HG03095 (cell line): Measurements from ENCODE around the gene WRNIP1.
A peak's percentile ranks its signal among the peaks of the same experiment; 100 is the strongest.
"Not testable (repeated sequence)": the region's sequence is repeated elsewhere in the genome, so short reads cannot be mapped to it uniquely, and the experiment has no call there.

ENCODE experiments used
- ATAC-seq: cut with Tn5 transposase; IDR thresholded peaks from one replicate; pipeline ENCODE4 v1.9.1; 2021; ENCODE audit warnings: moderate library complexity; ENCODE audit not compliant: unreplicated experiment

The WRNIP1 gene

DNA sequence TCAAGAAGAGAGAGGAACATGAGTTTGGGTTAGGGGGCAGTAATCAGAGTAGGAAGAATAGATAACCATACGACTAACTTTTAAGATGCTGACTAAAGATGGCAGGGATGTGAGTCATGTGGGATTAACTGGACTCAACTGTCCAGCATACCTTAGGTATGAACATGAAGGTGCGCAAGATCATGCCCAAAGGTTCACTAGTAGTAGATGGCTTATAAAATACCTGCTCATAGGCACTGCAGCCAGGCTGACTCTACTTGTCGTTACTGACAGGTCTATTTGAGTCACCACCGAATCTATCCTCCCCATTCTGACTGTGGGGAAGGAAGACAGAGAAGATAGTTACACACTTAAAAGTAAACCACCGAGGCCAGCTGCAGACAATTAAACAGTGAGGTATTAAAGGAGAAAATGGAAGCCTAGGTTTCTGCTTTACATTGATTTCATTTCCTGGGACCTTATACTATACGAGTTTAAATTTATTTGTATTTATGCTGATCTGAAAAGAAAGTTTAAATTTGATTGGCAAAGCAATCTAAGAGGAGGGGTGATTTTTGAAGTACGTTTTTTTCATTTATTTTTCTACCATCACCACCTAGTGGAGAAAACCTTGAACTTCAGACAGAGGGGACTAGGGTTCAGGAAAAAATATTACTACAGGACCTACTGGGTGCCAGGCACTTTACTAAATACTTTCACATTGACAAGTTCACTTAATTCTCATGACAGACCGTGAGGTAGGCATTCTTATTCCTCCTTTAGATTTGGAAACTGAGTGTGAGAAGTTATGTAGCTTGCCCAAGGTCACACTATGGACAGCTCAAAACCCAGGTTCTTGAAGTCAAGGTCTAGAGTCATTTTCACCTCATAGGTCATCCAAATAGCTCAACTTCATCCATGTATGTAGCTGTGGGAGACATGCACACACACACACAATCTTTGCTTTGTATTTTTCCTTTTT, 4.0 kb upstream of the WRNIP1 start:
- ATAC-seq, result no peak

DNA sequence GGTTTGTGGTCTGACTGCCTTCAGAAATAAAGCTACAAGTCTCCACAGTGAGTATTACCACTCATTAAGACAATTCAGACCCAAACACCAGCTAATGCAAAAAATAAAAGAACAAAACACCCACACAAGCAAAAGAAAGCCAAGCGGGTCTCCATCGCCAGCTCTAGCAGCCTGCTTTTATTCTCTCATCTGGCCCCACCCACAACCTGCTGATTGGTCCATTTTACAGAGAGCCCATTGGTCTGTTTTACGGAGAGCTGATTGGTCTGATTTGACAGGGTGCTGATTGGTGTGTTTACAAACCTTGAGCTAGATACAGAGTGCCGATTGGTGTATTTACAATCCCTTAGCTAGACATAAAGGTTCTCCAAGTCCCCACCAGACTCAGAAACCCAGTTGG, 2.3 kb upstream of the WRNIP1 start:
- ATAC-seq, result not testable (repeated sequence)

DNA sequence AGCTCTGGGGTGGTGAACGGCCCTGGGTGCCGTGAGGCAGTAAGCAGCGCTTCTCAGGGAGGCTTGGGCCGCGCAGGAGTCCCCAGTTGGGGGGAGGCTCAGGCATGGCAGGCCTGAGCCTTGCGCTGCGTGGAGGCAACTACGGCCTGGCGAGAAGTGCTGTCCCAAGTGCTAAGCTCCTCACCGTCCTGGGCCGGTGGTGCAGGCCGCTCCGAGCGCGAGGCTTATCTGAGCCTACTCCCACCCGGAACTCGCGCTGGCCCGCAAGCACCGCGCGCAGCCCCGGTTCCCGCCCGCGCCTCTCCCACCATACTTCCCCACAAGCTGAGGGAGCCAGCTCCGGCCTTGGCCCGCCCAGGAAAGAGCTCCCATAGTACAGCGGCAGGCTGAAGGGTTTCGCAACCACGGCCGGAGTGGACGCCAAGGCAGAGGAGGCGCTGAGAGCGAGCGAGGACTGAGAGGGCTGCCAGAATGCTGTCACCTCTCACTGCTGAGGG, 1.8 kb upstream of the WRNIP1 start:
- no peak for ATAC-seq

DNA sequence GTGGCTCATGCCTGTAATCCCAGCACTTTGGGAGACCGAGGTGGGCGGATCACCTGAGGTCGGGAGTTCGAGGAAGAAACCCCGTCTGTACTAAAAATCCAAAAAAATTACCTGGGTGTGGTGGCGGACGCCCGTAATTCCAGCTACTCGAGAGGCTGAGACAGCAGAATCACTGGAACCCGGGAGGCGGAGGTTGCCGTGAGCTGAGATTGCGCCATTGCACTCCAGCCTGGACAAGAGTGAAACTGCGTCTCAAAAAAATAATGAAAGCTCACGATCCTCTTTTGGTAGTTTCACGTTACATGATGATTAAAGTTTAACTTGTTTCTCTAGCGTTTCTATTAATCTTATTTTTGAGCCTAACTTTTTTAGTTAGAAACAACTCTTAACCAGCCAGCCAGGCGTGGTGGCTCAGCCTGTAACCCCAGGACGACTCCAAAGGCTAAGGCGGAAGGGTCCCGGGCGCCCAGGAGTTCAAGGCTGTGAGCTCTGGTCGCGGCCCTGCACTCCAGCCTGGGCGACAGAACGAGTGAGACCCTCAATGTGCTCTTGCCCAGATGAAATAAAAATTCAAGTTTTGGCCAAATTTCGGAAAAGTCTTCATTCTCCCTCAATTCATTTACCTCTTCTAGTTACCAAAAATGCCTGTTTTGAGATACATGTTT, 1.2 kb upstream of the WRNIP1 start:
- ATAC-seq, result no peak

DNA sequence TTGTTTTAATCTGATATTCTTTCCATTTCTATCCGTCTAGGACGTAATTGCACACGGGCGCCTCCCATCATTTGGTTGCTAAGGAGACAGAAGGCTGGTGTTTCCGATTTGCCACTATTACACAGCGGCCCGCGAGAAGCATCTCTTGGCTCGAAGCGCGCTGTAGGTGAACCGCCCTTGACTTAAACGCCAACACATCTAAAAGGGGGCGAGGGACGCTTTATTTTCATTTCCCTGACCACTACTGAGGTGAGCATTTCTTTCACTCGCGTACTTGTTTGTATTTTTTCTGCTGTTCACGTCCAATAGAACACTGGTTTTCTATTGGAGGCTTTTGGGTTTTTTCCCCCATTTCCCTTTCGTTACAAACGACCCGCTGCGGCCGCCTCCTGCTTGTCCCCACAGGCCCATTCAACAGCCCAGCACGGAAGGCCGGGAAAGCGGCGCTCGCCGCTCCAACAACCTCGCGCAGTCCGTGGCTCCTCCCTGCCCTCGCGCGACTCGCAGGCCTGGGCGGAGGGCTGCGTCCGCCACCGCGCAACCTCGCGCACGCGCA, 505 bp upstream of the WRNIP1 start:
- peak; percentile 49 for ATAC-seq

DNA sequence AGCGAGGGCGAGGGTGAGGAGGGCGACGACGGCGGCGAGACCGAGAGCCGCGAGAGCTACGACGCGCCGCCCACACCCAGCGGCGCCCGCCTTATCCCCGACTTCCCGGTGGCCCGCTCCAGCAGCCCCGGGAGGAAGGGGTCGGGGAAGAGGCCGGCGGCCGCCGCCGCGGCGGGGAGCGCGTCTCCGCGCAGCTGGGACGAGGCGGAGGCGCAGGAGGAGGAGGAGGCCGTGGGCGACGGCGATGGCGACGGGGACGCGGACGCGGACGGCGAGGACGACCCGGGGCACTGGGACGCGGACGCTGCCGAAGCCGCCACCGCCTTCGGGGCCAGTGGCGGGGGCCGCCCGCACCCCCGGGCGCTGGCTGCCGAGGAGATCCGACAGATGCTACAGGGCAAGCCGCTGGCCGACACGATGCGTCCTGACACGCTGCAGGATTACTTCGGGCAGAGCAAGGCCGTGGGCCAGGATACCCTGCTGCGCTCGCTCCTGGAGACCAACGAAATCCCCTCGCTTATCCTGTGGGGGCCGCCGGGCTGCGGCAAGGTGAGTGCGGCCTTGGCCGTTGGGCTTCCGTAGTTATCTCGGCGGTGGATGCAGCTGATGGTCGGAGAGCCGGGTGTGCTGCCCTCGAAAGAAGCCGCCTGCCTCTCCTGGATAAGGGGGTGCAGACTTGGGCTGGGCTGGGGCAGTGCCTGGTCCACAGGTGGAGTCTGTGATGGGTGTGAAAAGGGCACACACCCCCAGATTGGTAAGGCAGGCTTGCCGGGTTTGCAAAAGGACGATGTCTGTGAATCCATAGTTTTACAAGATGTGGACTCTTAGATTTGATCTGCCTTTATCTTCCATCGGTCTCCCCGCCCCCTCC, 938 bp downstream of the WRNIP1 start:
- peak; percentile 6 for ATAC-seq

DNA sequence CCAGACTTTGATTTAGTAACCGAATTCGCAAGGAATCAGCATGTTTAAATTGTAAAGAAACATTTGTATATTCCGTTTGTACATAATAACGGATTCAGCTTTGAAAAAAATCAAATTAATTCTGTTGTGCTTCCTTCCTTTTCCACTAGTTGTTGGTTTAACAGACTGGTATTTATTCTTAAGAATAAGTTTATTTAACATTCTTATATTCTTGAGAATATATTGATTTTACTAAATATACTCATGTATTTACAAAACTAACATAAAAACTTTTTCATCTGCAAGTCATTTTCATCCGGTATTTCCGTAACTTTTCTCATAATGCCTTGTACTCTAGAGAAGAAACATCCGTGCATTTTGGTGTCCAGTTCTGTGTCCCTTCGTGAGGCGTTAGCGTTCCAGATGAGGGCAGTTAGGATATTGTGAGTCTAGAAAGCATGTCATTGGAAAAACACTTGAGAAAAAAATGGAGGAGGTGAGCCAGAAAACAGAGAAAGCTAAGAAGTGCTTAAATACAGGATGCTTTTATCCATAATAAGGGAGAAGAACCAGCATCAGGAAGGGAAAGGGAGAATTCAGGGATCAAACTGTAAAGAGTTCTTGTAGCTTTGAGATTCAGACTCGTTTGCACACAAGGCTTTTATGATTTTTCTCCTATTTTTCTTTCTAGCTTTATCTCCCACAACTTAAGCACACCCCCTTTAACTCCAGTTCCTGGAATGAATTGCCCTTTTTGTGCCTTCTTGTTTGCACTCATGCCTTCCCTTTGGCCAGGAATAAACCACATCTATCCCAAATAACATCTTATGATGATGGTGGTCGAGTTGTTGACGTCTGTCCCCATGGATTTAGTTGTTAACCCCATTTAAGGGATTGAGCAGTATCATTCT, 1.8 kb downstream of the WRNIP1 start:
- ATAC-seq, result no peak

DNA sequence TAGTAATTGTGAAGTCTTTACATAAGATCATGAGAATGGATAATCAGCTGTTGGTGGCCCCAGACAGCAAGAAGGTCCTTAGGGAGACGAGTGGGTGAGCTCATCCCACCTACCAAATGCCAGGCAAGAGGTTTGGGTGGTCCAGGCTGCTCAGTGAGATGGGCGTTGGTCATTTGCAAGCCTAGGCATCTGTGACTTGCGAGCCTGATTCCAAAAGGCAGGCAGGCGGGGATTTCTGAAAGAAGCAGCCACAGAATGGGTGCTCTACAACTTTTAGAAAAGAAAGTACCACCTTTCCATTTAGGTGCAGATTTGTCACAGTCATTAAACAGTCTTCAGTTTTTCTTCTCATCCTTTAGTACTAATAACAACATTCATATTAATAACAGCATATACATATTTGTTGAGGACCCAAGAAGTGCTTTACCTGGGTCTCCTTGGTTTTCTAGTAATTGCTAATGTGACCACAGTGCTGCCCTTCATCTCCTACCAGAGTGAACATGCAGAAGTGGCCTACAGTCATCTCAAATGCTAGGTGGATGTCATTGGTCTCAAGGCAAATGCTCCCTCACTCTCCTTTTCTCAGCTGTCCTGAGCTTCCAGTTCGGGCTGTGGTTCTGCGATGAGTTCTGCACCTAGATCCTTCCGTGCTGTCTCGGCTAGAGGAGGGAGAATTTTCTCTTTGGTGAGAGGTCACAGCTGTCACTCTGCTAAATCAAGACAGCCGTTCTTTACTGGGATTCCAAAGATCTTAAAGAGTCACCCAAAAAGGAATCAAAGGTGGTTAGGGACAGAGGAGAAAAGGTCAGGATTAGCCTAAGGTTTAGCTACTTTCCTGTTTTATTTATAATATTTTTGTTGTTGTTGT, 2.7 kb downstream of the WRNIP1 start:
- no peak for ATAC-seq

DNA sequence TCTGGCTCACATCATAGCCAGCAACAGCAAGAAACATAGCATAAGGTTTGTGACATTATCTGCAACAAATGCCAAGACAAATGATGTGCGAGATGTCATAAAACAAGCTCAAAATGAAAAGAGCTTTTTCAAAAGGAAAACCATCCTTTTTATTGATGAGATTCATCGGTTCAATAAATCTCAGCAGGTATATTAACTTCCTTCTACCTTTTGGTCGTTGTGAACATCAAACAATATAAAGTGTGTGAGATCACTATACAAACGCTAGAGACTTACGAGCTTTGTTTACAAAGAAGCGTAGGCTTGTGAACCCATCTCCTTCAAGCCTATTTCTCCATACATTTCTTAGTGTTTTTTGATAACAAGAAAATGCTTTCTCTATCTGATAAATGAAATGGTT, 3.5 kb downstream of the WRNIP1 start:
- ATAC-seq, result no peak

DNA sequence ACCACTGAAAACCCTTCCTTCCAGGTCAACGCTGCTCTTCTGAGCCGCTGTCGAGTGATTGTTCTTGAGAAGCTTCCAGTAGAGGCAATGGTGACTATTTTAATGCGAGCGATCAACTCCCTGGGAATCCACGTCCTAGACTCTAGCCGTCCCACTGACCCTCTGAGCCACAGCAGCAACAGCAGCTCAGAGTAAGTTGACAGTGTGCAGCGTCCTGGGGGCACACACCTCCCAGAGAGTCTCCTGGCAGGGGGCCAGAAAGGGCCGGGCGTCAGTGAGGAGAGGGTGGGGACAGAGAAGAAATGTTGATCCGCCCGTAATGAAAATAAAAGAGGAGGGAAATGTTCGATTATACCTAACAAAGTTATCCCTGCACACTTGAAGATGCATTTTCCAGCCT, 5.0 kb downstream of the WRNIP1 start:
- ATAC-seq, result no peak

DNA sequence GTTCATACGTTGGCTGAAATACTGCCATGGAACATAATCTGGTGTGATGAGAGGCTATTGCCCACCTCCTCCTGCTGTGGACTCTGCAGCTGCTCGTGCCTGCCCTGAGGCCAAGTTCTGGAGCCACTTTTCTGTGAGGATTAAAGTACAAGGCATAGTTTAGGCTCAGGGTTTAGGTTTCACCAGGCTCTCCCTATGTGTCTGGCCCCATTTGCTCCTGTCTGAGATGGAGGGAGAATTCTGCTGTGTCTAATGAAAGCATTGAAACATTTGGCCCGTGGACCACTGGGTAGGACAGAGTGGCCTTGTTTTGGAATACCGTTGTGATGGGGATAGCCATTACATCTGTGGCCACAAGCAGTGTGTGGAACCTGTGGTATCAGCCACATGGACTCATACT, 5.9 kb downstream of the WRNIP1 start:
- no peak for ATAC-seq

DNA sequence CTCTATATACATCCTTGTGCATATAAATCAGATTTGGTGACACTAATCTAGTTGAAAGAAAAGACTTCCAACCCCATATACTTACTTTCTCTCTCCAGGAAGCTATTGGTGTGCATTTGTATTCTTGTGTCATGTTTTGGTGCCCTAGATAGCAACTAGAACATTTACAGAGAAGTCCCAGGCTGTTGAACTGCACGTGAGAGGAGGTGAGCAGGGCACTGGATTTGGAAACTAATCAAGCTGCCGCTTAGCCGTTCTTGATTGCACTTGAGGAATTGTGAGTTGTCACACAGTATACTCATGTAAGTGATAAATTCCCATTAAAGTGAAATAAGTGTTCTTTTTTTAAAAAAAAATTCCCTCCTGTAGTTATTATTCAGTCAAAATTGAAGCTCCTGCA, 7.6 kb downstream of the WRNIP1 start:
- no peak for ATAC-seq

DNA sequence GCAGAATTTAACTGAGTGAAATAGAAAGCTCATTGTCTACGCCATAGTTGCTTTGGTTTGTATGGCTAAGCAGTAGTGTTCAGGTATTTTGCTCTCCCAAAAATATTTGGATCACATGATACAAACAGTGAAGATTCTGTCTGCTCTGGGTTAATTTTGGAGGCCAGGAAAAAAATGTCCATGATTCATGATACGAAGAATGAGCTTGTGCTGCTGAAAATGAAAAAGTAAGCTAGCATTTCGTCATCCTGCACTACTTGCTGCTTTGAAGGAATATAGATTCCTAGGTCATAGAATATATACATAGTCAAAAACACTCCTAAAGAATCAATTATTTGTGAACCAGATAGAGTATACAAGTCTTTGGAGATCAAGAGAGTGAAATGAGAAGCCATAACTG, 8.3 kb downstream of the WRNIP1 start:
- ATAC-seq, result no peak

DNA sequence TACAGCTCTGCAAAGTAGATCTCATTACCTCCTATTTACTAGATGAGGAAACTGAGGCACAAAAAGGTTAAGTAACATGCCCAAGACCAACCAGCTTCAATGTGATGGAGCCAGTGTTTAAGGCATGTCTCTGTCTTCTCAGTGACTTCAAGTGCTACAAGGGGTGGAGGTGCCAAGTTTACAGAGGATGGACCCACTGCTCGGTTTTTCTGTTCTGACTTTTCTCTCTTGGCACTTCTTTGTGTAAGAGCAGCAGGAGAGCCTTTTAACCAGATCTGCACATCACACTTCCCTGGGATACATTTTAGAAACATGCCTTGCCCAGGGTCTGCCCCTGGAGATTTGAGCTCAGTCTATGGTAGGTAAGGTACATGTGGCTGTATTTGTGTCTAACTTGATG, 9.8 kb downstream of the WRNIP1 start:
- ATAC-seq, result no peak

DNA sequence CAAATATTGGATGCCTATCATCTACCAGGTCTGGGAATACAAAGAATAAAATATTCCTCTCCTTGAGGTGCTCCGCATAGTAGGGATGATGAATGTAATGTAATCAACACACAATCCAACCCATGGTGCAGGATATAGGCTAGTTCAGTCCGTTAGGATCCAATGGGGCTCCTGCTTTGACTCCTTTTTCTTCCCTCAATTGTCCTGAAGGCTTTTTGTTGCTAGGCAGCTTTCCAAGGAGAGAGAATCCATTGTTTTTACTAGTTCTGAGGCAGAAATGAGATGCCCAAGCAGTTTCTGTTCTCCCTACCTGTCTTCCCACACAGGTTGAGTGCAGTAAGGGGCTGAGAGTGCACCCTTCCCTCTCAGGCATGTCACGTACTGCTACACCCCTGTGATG, 12.1 kb downstream of the WRNIP1 start:
- no peak for ATAC-seq

DNA sequence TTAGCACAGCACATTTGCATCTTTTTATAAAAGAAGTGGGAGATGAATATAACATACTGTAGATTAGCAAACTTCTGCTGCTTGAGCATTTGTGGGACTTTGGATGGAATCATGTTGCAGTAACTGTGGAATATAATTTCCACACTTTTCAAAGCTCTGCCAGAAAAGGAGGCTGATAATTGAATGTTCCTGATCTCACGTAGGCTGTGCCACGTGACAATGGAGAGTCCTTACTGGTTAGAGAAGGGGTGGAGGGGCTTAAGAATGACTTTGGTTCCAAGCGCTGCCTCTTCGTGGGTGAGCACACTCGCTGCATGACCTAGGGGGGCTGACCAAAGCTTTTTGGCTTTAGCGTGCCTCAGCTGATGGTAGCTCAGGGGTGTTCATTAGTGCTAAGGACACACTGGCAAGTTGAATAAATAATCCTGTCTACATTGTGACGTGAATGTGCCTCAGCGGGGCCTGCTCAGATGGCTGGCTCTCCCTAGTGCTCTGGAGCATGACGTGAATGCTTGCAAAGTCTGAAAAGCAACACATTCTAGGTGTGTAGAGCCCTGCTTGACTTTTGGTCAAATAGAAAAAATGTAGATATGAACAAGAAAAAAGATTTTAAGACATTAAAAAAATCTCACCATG, 15.0 kb downstream of the WRNIP1 start:
- ATAC-seq, result no peak

DNA sequence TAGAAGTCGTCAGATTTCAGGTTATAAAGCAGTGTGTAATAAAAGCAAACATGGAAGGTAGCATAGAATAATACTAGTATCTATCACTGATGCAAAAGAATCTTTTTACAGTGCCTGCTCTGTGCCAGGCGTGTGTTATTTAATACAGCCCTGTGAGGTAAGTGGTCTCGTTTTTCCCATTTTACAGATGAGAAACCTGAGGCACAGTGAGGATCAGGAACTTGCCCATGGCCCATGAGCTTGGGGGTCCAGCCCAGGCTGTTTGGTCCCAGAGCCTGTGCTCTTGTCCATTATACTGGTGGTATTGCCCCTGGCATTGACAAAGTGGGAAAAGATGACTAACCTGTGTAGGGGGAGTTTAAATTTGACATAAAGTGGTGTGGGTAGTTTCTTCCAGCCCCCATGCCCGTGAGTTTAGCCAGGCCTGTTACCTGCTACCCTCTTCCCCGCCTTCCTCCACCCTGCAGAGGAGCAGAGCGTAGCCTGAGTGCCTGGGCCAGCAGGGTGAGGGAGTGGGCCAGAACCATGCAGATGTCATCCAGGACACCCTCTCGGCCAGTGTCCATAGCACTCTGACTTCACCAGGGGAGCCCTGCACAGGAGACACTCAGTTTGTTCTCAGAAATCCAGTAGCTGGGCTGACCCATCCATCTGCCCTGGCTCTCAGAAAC, 16.6 kb downstream of the WRNIP1 start:
- no peak for ATAC-seq

DNA sequence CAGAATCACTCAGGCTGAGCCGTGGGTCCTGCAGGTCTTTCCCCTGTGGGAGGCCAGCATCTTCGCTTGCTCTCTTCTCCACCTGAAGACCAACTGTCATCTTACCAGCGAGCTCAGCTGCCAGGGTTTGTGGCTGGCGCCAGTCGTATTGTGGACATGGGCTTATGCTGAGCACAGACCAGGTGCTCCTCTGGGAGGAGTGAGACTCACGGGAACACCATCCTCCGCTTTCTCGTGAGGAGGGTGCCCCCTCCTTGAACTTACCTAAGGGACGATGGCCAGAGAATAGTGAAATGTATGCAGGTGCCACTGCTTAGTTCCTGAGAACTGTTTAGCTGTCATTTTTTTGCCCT, 17.1 kb downstream of the WRNIP1 start:
- no peak for ATAC-seq
